Activated CD8-positive, alpha-beta memory T cell treated with anti-CD3 and anti-CD28 coated beads, Interleukin-2, amount 10 ng/mL, durations not matched to agents 7 days and 5 days (primary cell): ENCODE results near the gene ADIG. TPM values are rescaled to one million over a fixed set of nuclear protein-coding genes. Genes with fewer than 3 reads are reported as not detected.

Experiments
- ATAC-seq: fragments of 150-1000 bp; cut with Tn5 transposase; one replicate; pipeline ENCODE4 v1.10.0; 2021; ENCODE audit warnings: moderate library complexity
- CTCF ChIA-PET: fragments of 350-600 bp; sonication (Branson Sonifier 250); formaldehyde crosslinking; loops from one replicate; lab custom pipeline; 2021; ENCODE audit warnings: antibody characterized with exemption; lab: Charles Lee
- DNase-seq: peaks from one replicate; pipeline ENCODE4 v3.0.0-alpha.2; 2020
- H3K27ac Mint-ChIP-seq: one replicate; pipeline ENCODE4 v1.8.0; 2021; ENCODE audit warnings: mild to moderate bottlenecking, mixed read lengths
- H3K27me3 Mint-ChIP-seq: one replicate; pipeline ENCODE4 v1.8.0; 2021; ENCODE audit warnings: mixed read lengths
- H3K36me3 Mint-ChIP-seq: one replicate; pipeline ENCODE4 v1.8.0; 2021; ENCODE audit warnings: mild to moderate bottlenecking, mixed read lengths
- H3K4me1 Mint-ChIP-seq: one replicate; pipeline ENCODE4 v1.8.0; 2021; ENCODE audit warnings: mixed read lengths
- H3K4me3 Mint-ChIP-seq: one replicate; pipeline ENCODE4 v1.8.0; 2021; ENCODE audit warnings: mild to moderate bottlenecking, moderate library complexity, mixed read lengths
- H3K9me3 Mint-ChIP-seq: one replicate; pipeline ENCODE4 v1.8.0; 2022; ENCODE audit warnings: low read depth, mixed read lengths
- total RNA-seq, 2 experiments: library from RNA; stranded (reverse); gene quantifications; one replicate each; pipeline ENCODE4 v1.2.3, GENCODE V29; 2021

Gene ADIG
- not detected for total RNA-seq

DNA sequence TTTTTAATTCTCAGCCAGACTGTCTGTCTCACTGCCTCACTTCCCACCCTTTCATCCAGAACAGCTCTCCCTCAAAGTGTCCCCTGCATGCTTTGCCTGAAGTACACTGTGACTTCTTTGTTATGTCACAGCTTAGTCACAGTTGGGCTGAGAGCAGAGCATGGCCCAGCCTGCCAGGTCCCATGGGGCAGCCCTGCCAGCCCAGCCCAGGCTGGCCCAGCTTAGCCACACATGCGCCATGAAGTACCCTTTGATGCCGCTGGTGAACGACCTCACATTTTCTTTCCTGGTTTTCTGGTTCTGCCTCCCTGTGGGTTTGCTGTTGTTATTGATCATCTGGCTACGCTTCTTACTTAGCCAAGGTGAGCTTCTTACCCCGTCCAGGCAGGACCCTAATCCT lies at the start of gene ADIG:
Gene ADIG, plus strand, starts transcription at position 185 of the 400 bp plus-strand sequence. Its CDS starts 54 bp downstream, at position 239.
- no peak within 1 kb of the TSS for H3K4me3 Mint-ChIP-seq
- no peak for ATAC-seq
- no peak within 1 kb of the TSS for H3K27ac Mint-ChIP-seq
- H3K4me1 Mint-ChIP-seq: no peaks in the 10 kb centered on the region
- CTCF ChIA-PET: no interaction called here
- no peaks in the 10 kb centered on the region for H3K9me3 Mint-ChIP-seq
- H3K27me3 Mint-ChIP-seq: no peaks in the 10 kb centered on the region
- H3K36me3 Mint-ChIP-seq: no peaks in the 10 kb centered on the region
- no peak for DNase-seq

DNA sequence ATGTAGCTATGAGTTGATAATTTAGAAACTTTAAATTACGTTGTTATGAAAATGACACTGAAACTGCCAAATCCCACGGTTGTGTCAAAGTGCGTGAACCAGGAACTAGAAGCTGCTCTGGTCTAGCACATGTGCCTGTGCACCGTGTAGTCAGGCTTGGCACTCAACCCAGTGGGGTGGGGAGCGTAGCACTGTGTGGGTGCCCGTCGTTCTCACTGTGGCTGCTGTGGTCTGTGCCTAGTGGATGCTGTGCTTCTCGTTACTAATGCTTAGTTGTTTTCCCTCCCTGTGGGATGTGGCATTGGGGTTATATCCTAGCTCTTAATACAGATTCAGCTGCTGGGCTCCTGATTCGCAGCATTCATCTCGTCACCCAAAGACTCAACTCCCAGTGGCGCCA lies 46.2 kb upstream of the ADIG start:
- no peak for ATAC-seq
- no peaks in the 10 kb centered on the region for H3K27me3 Mint-ChIP-seq
- H3K4me1 Mint-ChIP-seq: peaks cover 21% of the 10 kb centered on the region
- no peak overlapping the region for H3K27ac Mint-ChIP-seq
- H3K9me3 Mint-ChIP-seq: no peaks in the 10 kb centered on the region
- no peak overlapping the region for H3K4me3 Mint-ChIP-seq
- no peak for DNase-seq
- H3K36me3 Mint-ChIP-seq: peaks cover 49% of the 10 kb centered on the region
- CTCF ChIA-PET: interaction anchor here (1.2 to 1.7 kb wide), 2 partner anchors 9 to 17 kb away, joined by 3 to 7 read pairs; no protein-coding TSS in a partner anchor

DNA sequence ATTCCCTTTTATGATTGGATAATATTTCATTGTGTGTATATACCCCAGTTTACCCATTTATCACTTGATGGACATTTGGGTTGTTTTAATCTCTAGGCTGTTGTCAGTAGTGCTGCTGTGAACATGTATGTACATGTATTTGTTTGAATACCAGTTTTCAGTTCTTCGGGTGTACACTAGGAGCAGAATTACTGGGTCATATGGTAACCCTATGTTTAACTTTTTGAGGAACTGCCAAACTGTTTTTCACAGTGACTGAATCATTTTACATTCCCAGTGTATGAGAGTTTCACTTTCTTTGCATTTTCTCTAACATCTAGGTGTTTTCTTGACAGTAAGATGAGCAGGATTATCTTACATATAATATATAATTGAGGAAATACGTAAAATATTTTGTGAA lies 44.7 kb upstream of the ADIG start:
- Mint-ChIP-seq H3K4me3 (no peak overlapping the region), H3K36me3 (peaks cover 54% of the 10 kb centered on the region), H3K9me3 (no peaks in the 10 kb centered on the region), H3K27ac (no peak overlapping the region), H3K27me3 (no peaks in the 10 kb centered on the region), H3K4me1 (peaks cover 21% of the 10 kb centered on the region)
- DNase-seq (no peak), ATAC-seq (no peak)
- CTCF ChIA-PET: no interaction called here

DNA sequence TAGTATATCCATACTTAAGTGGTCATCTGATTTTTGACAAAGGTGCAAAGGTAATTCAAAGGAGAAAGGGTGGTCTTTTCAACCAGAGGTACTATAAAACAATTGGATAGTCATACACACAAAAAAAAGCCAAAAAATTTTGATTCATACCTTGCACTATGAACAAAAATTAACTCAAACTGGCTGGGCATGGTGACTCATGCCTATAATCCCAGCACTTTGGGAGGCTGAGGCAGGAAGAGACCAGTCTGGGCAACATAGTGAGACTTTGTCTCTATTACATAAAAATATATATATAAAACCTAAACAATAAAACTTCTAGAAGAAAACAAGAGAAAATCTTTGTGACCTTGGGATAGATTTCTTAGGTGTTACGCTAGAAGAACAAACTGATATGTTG lies 43.8 kb upstream of the ADIG start:
- DNase-seq: no peak
- Mint-ChIP-seq H3K4me1 (peaks cover 21% of the 10 kb centered on the region), H3K27ac (no peak overlapping the region), H3K4me3 (no peak overlapping the region), H3K36me3 (peaks cover 56% of the 10 kb centered on the region), H3K9me3 (no peaks in the 10 kb centered on the region), H3K27me3 (no peaks in the 10 kb centered on the region)
- no peak for ATAC-seq
- CTCF ChIA-PET: no interaction called here

DNA sequence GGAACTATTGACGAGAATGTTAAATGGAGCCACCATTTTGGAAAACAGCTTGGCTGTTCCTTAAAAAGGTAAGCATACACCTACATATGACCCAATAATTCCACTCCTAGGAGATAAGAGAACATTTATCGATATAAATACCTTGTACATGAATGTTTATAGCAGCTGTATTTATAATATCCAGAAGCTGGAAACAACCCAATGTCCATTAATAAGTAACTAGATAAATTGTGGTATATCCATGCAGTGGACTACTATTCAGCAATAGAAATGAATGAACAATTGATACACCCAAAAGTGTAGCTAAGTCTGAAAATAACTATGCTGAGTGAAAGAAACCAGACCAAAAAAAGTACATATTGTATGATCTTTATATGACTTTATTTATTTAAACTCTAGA lies 42.2 kb upstream of the ADIG start:
- CTCF ChIA-PET: no interaction called here

DNA sequence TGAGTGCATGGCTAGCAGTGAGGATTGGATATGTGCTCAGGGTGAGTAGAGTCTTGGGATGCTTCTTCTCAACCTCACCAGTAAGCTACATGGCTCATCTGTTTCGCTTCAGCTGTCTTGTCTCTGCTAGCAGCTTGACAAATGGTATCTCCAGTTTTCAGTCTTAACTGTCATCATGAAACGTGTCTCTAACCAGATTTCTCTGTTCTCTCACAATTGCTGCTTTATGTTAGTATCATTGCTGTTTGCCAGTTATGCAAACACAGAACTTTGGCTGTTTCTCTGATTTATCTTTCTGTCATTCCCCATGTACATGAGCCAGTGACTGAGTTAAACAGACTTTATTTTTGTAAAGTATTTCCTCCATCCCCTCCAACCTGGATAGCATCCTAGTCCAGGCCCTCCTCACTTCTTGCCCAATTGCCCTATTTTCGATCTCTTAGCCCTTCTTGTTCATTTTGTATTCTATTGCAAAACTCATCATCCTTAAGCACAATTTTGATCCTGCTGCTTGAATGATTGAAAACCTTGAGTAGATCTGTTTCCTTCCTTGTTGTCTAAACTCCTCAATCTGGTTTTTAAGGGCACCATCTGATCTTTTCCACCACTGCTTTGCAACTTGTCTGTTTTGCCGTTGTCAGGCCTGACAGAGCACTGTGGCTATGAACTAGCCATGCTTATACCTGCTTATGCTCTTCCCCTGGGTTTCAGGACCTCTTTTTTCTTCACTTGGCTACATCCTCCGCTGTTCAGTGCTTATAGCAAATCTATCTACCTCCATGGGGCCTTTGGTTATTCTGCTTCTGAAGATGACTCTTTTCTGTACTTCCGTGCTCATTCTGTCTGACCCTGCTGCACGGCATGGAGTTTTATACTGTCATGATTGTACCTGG lies 37.7 kb upstream of the ADIG start:
- H3K4me1 Mint-ChIP-seq: no peaks in the 10 kb centered on the region
- H3K27me3 Mint-ChIP-seq: no peaks in the 10 kb centered on the region
- H3K36me3 Mint-ChIP-seq: peaks cover 36% of the 10 kb centered on the region
- no peak overlapping the region for H3K27ac Mint-ChIP-seq
- no peak for ATAC-seq
- no peak for DNase-seq
- H3K9me3 Mint-ChIP-seq: no peaks in the 10 kb centered on the region
- H3K4me3 Mint-ChIP-seq: no peak overlapping the region
- CTCF ChIA-PET: no interaction called here

More for the DNA sequence above, 42.2 kb upstream of the ADIG start:
- H3K27ac Mint-ChIP-seq: no peak overlapping the region
- no peaks in the 10 kb centered on the region for H3K9me3 Mint-ChIP-seq
- ATAC-seq (no peak), DNase-seq (no peak)
- peaks cover 21% of the 10 kb centered on the region for H3K4me1 Mint-ChIP-seq
- H3K36me3 Mint-ChIP-seq: peaks cover 54% of the 10 kb centered on the region
- no peak overlapping the region for H3K4me3 Mint-ChIP-seq
- no peaks in the 10 kb centered on the region for H3K27me3 Mint-ChIP-seq

DNA sequence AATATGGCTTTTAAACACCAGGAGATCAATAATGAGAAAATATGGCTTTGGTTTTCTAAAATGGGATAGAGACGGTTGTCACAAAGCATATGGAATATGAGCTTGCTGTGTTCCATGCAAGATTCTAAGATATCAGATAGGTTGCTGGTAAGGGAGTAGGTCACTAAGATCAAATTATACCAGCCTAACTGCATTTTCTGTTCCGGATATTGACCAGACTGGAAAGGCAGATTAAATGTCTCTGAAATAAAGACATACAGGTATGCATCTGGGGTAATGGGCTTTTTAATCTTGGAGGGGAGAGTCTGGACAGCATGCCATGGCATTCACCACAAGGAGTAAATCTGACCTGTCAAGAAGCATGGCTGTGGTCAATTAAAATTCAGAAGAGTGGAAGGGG lies 35.2 kb upstream of the ADIG start:
- H3K4me1 Mint-ChIP-seq: no peaks in the 10 kb centered on the region
- H3K4me3 Mint-ChIP-seq: no peak overlapping the region
- CTCF ChIA-PET: no interaction called here
- ATAC-seq (no peak), DNase-seq (no peak)
- H3K27me3 Mint-ChIP-seq: no peaks in the 10 kb centered on the region
- H3K9me3 Mint-ChIP-seq: no peaks in the 10 kb centered on the region
- peaks cover 39% of the 10 kb centered on the region for H3K36me3 Mint-ChIP-seq
- no peak overlapping the region for H3K27ac Mint-ChIP-seq

DNA sequence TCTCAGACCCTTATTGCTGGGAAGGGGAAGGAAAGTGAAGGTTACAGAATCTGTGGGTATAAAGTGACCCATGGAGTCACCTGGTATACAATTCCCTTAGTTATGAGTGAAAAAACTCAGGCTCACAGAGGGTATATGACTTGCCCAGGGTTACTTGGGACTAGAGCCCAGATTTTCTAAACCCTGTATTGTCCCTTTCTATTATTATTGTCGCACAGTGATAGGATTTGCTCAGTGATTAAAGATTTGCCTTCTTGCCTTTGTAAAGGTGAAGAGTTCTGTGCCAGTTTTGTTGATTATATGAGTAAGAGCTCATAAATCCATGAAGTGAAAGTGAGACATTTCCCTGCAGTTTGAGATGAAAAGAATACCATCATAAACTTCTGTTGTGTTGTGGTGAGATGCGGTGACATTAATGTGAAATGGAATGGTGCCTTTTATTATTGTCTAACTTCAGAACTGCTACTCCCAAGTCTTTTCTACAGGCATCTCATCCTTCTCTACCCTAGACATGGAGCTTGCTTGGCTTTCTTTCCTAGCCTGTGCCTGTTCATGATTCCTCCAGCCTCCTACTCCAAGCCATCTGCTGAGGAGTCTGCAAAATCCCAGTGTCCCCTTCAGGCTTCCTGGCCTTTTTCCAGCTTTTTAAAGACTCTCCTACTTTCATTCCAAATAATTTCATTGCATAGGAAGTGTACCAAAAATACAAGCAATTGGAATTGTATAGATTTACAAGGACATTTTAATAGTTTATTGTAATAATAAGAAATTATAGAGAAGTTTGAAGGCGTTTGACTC lies 33.5 kb upstream of the ADIG start:
- Mint-ChIP-seq H3K4me3 (no peak overlapping the region), H3K9me3 (no peaks in the 10 kb centered on the region), H3K27ac (no peak overlapping the region), H3K36me3 (peaks cover 28% of the 10 kb centered on the region), H3K27me3 (no peaks in the 10 kb centered on the region), H3K4me1 (no peaks in the 10 kb centered on the region)
- ATAC-seq (no peak), DNase-seq (no peak)
- CTCF ChIA-PET: no interaction called here

DNA sequence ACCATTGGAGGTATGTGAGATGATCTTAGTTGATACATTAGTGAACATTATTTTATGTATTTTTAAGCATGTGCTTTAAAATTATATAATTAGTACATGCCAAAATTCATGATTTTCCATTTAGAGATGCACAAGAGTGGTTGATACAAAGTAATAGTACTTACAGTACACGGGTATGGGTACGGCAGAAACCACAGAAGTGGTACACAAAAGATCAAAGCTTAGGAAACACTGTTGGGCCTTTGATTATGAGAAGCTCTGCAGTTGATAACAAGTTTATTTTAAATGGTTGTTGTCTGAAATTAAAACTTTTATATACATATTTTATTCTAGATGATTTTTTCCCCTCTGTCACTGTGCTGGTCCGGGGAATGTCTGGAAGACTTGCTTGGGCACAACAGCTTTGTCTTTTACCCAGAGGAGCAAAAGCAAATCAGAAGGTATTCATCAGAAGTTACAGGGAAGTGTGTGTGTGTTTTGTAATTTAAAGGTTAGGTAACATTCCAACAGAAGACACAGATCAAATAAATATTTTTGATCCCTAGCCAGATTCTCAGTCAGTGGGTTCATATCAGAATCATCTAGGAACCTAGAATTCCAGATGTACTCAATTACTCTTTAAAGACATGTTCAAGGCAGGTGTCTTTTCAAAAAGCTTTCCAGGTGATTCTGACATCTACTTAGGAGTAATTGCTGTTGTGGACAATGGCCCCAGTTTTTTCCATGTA lies 32.5 kb upstream of the ADIG start:
- ATAC-seq: no peak
- H3K36me3 Mint-ChIP-seq: peaks cover 24% of the 10 kb centered on the region
- H3K27ac Mint-ChIP-seq: no peak overlapping the region
- DNase-seq: no peak
- CTCF ChIA-PET: no interaction called here
- H3K4me1 Mint-ChIP-seq: no peaks in the 10 kb centered on the region
- no peaks in the 10 kb centered on the region for H3K9me3 Mint-ChIP-seq
- no peak overlapping the region for H3K4me3 Mint-ChIP-seq
- no peaks in the 10 kb centered on the region for H3K27me3 Mint-ChIP-seq

DNA sequence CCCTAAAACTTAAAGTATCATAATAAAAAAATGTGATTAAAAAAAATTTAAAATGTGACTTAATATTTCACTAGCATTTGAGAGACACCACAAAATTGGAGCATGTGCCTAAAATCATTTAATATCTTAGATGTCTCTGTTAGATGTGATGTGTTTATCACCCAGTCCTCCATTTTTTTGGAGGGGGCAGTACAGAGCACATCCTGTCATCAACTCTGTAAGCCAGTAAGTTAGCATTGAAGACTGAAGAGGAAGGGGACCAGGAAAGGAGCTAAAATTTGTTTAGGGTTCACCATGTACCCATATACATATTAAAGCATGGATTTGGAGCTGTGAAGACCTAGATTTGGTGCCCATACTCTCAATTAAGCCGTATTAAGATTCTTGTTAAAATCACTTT lies 30.7 kb upstream of the ADIG start:
- no peak overlapping the region for H3K27ac Mint-ChIP-seq
- no peak overlapping the region for H3K4me3 Mint-ChIP-seq
- no peaks in the 10 kb centered on the region for H3K4me1 Mint-ChIP-seq
- no peaks in the 10 kb centered on the region for H3K27me3 Mint-ChIP-seq
- CTCF ChIA-PET: interaction anchor here (1.1 kb wide), 1 partner anchor 104 kb away, joined by 3 read pairs; no protein-coding TSS in a partner anchor
- no peaks in the 10 kb centered on the region for H3K9me3 Mint-ChIP-seq
- H3K36me3 Mint-ChIP-seq: peaks cover 32% of the 10 kb centered on the region
- ATAC-seq: no peak
- DNase-seq: no peak

DNA sequence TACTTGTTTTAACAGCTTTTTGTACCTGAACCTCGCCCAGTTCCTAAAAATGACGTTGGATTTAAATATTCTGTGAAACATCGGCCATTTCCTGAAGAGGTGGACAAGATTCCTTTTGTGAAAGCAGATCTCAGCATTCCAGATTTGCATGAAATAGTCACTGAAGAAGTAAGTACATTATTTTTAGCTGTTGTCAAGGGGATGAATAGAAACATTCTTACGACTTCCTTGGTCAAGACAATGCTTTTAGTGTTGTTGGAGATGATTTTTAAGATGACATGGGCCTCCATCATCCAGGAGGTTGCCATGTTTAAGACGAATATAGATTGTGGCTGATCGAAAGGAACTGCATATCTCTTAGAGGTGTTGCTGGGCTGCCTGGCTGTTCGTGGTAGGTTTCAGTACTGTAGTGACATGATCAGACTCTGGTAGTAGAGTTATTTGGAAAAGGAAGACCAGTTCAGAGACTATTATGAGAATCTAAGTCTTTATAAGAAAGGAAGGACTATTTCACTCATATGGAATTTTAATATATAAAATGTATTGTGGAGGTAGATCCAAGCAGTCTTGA lies 29.9 kb upstream of the ADIG start:
- Mint-ChIP-seq H3K4me1 (no peaks in the 10 kb centered on the region), H3K4me3 (no peak overlapping the region), H3K9me3 (no peaks in the 10 kb centered on the region), H3K27me3 (no peaks in the 10 kb centered on the region), H3K27ac (no peak overlapping the region), H3K36me3 (peaks cover 26% of the 10 kb centered on the region)
- DNase-seq (no peak), ATAC-seq (no peak)
- CTCF ChIA-PET: interaction anchor here (1.1 to 1.2 kb wide), 2 partner anchors 17 to 105 kb away, joined by 3 read pairs; no protein-coding TSS in a partner anchor

DNA sequence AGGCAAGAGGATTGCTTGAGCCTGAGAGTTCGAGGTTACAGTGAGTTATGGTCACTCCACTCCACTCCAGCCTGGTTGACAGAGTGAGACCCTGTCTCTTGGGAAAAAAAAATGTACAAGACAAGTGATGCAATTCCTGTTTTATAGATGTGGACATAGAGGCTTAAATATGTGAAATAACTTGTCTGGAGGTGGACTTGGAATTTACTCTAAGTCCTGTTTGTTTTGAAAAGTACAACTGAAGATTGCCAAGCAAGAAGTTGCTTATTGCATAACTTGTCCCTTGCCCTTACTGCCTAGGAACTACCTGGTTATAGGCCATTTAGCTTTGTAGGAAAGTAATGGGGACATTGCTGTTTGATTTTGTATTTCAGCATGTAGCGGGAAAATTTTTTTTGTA lies 26.0 kb upstream of the ADIG start:
- Mint-ChIP-seq H3K4me3 (no peak overlapping the region), H3K9me3 (no peaks in the 10 kb centered on the region), H3K4me1 (no peaks in the 10 kb centered on the region), H3K27ac (no peak overlapping the region), H3K27me3 (no peaks in the 10 kb centered on the region), H3K36me3 (peaks cover 33% of the 10 kb centered on the region)
- no peak for ATAC-seq
- CTCF ChIA-PET: no interaction called here
- no peak for DNase-seq

DNA sequence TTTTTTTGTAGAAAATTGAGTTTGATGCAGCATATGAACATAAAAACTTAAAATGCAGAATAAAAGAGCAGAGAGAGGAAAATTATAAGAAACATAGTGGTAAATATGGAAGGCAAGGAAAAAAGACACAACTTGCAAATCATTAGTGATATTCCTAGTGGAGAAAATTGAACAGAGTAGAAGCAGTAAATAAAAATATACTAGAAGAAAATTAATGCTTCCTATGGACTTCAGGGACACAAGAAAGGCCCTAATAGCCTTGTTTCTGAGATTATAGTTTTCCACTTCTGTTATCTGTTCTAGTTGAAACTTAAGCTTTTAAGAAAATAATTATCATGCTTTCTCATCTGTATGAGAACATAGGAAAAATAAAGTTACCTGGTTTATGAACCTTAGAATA lies 25.6 kb upstream of the ADIG start:
- H3K4me1 Mint-ChIP-seq: no peaks in the 10 kb centered on the region
- H3K9me3 Mint-ChIP-seq: no peaks in the 10 kb centered on the region
- H3K27ac Mint-ChIP-seq: no peak overlapping the region
- H3K36me3 Mint-ChIP-seq: peaks cover 34% of the 10 kb centered on the region
- no peak overlapping the region for H3K4me3 Mint-ChIP-seq
- DNase-seq: no peak
- no peaks in the 10 kb centered on the region for H3K27me3 Mint-ChIP-seq
- ATAC-seq: no peak
- CTCF ChIA-PET: no interaction called here
